HL-60 (cell line): ENCODE measurements around the gene LRBA.

Experiments
- DNase-seq, 2 experiments: peaks; one replicate each; pipeline ENCODE4 v3.0.0-alpha.2; 2010 to 2020; ENCODE audit warnings: low read depth in 1 of 2, low spot score in 1 of 2
- H3K27ac ChIP-seq: fragments of 250-450 bp; sonication (Bioruptor Pico); replicated peaks from 2 replicates; pipeline ENCODE4 v1.5.1; 2020; ENCODE audit warnings: mild to moderate bottlenecking, moderate library complexity
- H3K27me3 ChIP-seq: fragments of 250-450 bp; sonication (Bioruptor Pico); 2 replicates; pipeline ENCODE4 v1.5.1; 2021; ENCODE audit warnings: mild to moderate bottlenecking, moderate library complexity; ENCODE audit not compliant: insufficient read depth, poor library complexity, severe bottlenecking
- H3K4me3 ChIP-seq: replicated peaks from 2 replicates; pipeline ENCODE4 v1.5.1; 2011; ENCODE audit warnings: mild to moderate bottlenecking, control low read depth, low read length; ENCODE audit not compliant: insufficient read depth
- CTCF ChIP-seq: IDR thresholded peaks from one replicate; pipeline ENCODE4 v1.5.1; 2011; ENCODE audit warnings: low read length, control low read depth, inconsistent platforms; ENCODE audit not compliant: insufficient read depth
- GABPA ChIP-seq: IDR thresholded peaks from 2 replicates; pipeline ENCODE4 v1.6.1; 2012; ENCODE audit warnings: low read depth
- POLR2AphosphoS5 ChIP-seq: IDR thresholded peaks from 2 replicates; pipeline ENCODE4 v1.6.1; 2012; ENCODE audit warnings: low read depth
- SPI1 ChIP-seq: IDR thresholded peaks from 2 replicates; pipeline ENCODE4 v1.6.1; 2012; ENCODE audit warnings: low read depth, mild to moderate bottlenecking, borderline replicate concordance
- TF ChIP-seq, protein P1 (sequence below): IDR thresholded peaks from 2 replicates; pipeline ENCODE4 v1.6.1; 2012; ENCODE audit warnings: low read depth; ENCODE audit not compliant: insufficient replicate concordance

Gene LRBA

DNA sequence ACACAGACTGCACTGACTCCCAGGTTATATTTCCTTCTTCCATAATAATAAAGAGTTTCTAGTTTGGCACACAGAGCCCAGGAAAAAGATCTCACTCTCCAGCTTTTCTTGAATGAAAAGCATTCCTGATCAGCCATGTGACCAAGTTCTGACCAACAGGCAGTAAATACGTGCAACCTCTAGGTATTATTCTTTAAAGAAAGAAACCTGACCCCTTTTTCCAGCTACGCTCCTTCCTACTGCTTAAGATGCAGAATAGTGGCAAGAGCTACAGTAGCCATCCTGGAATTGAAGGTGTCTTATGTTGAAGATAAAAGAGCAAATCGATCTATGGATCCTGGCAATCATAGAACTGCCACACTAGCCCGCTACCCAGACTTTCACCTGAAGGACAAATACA, 76.7 kb downstream of the LRBA start:
- DNase-seq = no peak
- H3K4me3 ChIP-seq = no peak overlapping the region
- H3K27me3 ChIP-seq = no peaks in the 10 kb centered on the region
- H3K27ac ChIP-seq = no peak overlapping the region
- TF ChIP-seq GABPA (no peak), SPI1 (no peak), POLR2AphosphoS5 (no peak), CTCF (no peak)
- TF ChIP-seq, protein P1, sequence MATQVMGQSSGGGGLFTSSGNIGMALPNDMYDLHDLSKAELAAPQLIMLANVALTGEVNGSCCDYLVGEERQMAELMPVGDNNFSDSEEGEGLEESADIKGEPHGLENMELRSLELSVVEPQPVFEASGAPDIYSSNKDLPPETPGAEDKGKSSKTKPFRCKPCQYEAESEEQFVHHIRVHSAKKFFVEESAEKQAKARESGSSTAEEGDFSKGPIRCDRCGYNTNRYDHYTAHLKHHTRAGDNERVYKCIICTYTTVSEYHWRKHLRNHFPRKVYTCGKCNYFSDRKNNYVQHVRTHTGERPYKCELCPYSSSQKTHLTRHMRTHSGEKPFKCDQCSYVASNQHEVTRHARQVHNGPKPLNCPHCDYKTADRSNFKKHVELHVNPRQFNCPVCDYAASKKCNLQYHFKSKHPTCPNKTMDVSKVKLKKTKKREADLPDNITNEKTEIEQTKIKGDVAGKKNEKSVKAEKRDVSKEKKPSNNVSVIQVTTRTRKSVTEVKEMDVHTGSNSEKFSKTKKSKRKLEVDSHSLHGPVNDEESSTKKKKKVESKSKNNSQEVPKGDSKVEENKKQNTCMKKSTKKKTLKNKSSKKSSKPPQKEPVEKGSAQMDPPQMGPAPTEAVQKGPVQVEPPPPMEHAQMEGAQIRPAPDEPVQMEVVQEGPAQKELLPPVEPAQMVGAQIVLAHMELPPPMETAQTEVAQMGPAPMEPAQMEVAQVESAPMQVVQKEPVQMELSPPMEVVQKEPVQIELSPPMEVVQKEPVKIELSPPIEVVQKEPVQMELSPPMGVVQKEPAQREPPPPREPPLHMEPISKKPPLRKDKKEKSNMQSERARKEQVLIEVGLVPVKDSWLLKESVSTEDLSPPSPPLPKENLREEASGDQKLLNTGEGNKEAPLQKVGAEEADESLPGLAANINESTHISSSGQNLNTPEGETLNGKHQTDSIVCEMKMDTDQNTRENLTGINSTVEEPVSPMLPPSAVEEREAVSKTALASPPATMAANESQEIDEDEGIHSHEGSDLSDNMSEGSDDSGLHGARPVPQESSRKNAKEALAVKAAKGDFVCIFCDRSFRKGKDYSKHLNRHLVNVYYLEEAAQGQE = no peak

DNA sequence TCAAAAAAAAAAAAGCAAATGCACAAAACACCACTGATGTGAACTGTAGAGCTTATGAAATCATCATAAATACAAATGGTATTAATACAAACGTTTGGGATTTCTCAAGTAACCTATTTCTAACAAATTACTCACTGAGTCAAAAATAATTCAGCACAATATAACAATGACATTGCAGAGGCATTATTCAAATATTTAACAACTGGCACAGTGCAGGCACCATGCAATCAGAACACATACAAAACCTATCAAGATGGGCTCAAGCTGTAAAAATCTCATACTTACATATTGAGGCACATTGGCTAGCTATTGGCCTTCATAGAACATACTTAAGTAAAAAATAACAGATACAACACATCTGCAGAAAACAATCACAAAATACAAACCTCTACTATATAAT, 81.1 kb downstream of the LRBA start:
- DNase-seq = no peak
- Histone ChIP-seq H3K27me3 (no peaks in the 10 kb centered on the region), H3K4me3 (no peak overlapping the region), H3K27ac (no peak overlapping the region)
- TF ChIP-seq, protein P1 = no peak
- no peak for TF ChIP-seq POLR2AphosphoS5
- no peak for TF ChIP-seq GABPA
- TF ChIP-seq CTCF = no peak
- no peak for TF ChIP-seq SPI1

DNA sequence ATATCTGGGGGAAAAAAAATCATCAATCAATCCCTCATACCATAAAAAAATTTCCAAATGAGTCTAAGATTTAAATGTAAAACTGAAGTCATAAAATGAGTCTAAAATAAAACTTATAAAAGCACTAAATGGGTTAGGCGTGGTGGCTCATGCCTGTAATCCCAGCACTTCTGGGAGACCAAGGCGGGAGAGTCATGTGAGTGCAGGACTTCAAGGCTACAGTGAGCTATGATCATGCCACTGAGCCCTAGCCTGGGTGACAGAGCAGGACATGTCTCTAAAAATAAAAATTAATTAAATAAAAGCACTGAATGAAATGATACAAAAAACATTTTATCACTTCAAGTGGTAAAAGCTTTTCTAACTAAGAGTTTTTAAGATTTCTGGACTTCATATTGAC, 83.3 kb downstream of the LRBA start:
- TF ChIP-seq POLR2AphosphoS5 = no peak
- no peak for TF ChIP-seq SPI1
- TF ChIP-seq CTCF = no peak
- TF ChIP-seq, protein P1 = no peak
- no peak for DNase-seq
- H3K27me3 ChIP-seq = no peaks in the 10 kb centered on the region
- H3K4me3 ChIP-seq = no peak overlapping the region
- H3K27ac ChIP-seq = no peak overlapping the region
